LNCaP clone FGC (cell line): ENCODE results near the gene HS1BP3.

Source experiments
- DNase-seq: peaks from one replicate; pipeline ENCODE4 v3.0.0-alpha.2; 2011; ENCODE audit warnings: low read depth
- H3K4me3 ChIP-seq: 2 replicates; pipeline ENCODE4 v1.5.1; 2011; ENCODE audit warnings: mild to moderate bottlenecking, low read depth, low read length, control low read depth
- CTCF ChIP-seq: IDR thresholded peaks from 2 replicates; pipeline ENCODE4 v1.5.1; 2012; ENCODE audit warnings: mild to moderate bottlenecking; ENCODE audit not compliant: control insufficient read depth, insufficient read depth; ENCODE audit errors: extremely low read depth

The HS1BP3 gene

GRCh38 chr2:20669562-20670314, 18.8 kb upstream of the HS1BP3 start:
- TF ChIP-seq CTCF: no peak
- H3K4me3 ChIP-seq: no peak overlapping the region
- DNase-seq: no peak

GRCh38 chr2:20668871-20669475, 18.1 kb upstream of the HS1BP3 start:
- H3K4me3 ChIP-seq: no peak overlapping the region
- no peak for DNase-seq
- no peak for TF ChIP-seq CTCF

- DNase-seq: no peak
- no peak for TF ChIP-seq CTCF
- no peak overlapping the region for H3K4me3 ChIP-seq
Measured at GRCh38 chr2:20668451-20668850, 17.6 kb upstream of the HS1BP3 start.

GRCh38 chr2:20667531-20668401, 16.9 kb upstream of the HS1BP3 start:
- TF ChIP-seq CTCF: no peak
- no peak overlapping the region for H3K4me3 ChIP-seq
- DNase-seq: no peak

- H3K4me3 ChIP-seq: no peak overlapping the region
- no peak for DNase-seq
- TF ChIP-seq CTCF: no peak
Measured at GRCh38 chr2:20667151-20667530, 16.2 kb upstream of the HS1BP3 start.

GRCh38 chr2:20666304-20667150, 15.6 kb upstream of the HS1BP3 start, which contains the start of gene GDF7:
Gene GDF7 (plus strand): TSS chr2:20667144. CDS start chr2:20667240, 96 bp downstream.
- no peak within 1 kb of the TSS for H3K4me3 ChIP-seq
- no peak; the same call in 1 of the 2 replicates for TF ChIP-seq CTCF
- no peak for DNase-seq
